Keratinocyte (primary cell): ENCODE data around the gene SDK1. TPM values are rescaled to one million over a fixed set of nuclear protein-coding genes. Genes with fewer than 3 reads are reported as not detected.
"Not testable (repeated sequence)": the region's sequence is repeated elsewhere in the genome, so short reads cannot be mapped to it uniquely, and the experiment has no call there.

Experiments
- DNase-seq: peaks from one replicate; pipeline ENCODE4 v3.0.0-alpha.2; 2011; ENCODE audit warnings: low read depth, missing footprints, low spot score
- FAIRE-seq: peaks from 2 replicates; lab custom pipeline; 2011; peaks lifted over from hg19 to GRCh38; lab: Jason Lieb, UNC
- H2AFZ ChIP-seq: 2 replicates; pipeline ENCODE4 v1.6.0; 2012; ENCODE audit warnings: low read length, control low read depth, inconsistent platforms; ENCODE audit not compliant: control insufficient read depth
- H3K27ac ChIP-seq: 2 replicates; pipeline ENCODE4 v1.5.1; 2011; ENCODE audit warnings: low read length; ENCODE audit not compliant: control insufficient read depth, insufficient read depth
- H3K27me3 ChIP-seq: 3 replicates; pipeline ENCODE4 v1.6.0; 2011; ENCODE audit warnings: low read length; ENCODE audit not compliant: control insufficient read depth, insufficient read depth; ENCODE audit errors: extremely low read depth
- H3K36me3 ChIP-seq, 2 experiments: 2 replicates in 1 of 2; 3 replicates in 1 of 2; pipeline ENCODE4 v1.5.1; 2011; ENCODE audit warnings: low read length in 2 of 2, mild to moderate bottlenecking in 1 of 2; ENCODE audit not compliant: control insufficient read depth in 2 of 2, insufficient read depth in 2 of 2; ENCODE audit errors: extremely low read depth in 1 of 2
- H3K4me1 ChIP-seq: 3 replicates; pipeline ENCODE4 v1.5.1; 2011; ENCODE audit warnings: low read length; ENCODE audit not compliant: control insufficient read depth, insufficient read depth; ENCODE audit errors: extremely low read depth
- H3K4me2 ChIP-seq: 3 replicates; pipeline ENCODE4 v1.6.0; 2011; ENCODE audit warnings: low read depth, low read length; ENCODE audit not compliant: control insufficient read depth, insufficient read depth; ENCODE audit errors: extremely low read depth
- H3K4me3 ChIP-seq, 3 experiments: fragments of 200-600 bp in 1 of 3; sonication (generic) in 1 of 3; 2 replicates in 2 of 3; 3 replicates in 1 of 3; pipeline ENCODE4 v1.5.1; 2011 to 2016; ENCODE audit warnings: low read length in 3 of 3, mild to moderate bottlenecking in 3 of 3, control low read depth in 2 of 3, inconsistent platforms in 1 of 3, low read depth in 1 of 3, mixed read lengths in 1 of 3, mixed run types in 1 of 3, moderate library complexity in 1 of 3; ENCODE audit not compliant: control insufficient read depth in 2 of 3, insufficient read depth in 2 of 3; ENCODE audit errors: extremely low read depth in 1 of 3
- H3K79me2 ChIP-seq: 2 replicates; pipeline ENCODE4 v1.6.0; 2012; ENCODE audit warnings: low read length; ENCODE audit not compliant: control insufficient read depth, insufficient read depth
- H3K9ac ChIP-seq: 3 replicates; pipeline ENCODE4 v1.6.0; 2011; ENCODE audit warnings: low read length; ENCODE audit not compliant: control insufficient read depth, insufficient read depth; ENCODE audit errors: extremely low read depth
- H3K9me1 ChIP-seq: 3 replicates; pipeline ENCODE4 v1.6.0; 2011; ENCODE audit warnings: low read length; ENCODE audit not compliant: control insufficient read depth, insufficient read depth; ENCODE audit errors: extremely low read depth
- H3K9me3 ChIP-seq: 2 replicates; pipeline ENCODE4 v1.5.1; 2012; ENCODE audit warnings: low read depth, low read length; ENCODE audit not compliant: control insufficient read depth
- H4K20me1 ChIP-seq: 3 replicates; pipeline ENCODE4 v1.6.0; 2011; ENCODE audit warnings: low read length; ENCODE audit not compliant: control insufficient read depth, insufficient read depth; ENCODE audit errors: extremely low read depth
- EZH2 ChIP-seq: IDR thresholded peaks from one replicate; pipeline ENCODE4 v1.6.1; 2012; ENCODE audit warnings: inconsistent platforms, mild to moderate bottlenecking, low read length, moderate library complexity
- dilution Hi-C: fragments of 300-500 bp; cut with MboI; formaldehyde crosslinking; loops from one replicate; pipeline ENCODE4 v1.7.0; 2020; ENCODE audit warnings: low sequenced_read_pairs; ENCODE audit not compliant: extremely low pct_ligation_motif_present
- polyA plus RNA-seq, 5 experiments: library from polyadenylated mRNA; depleted of rRNA in 3 of 5; stranded (reverse) in 3 of 5; stranded (forward) in 1 of 5; unstranded in 1 of 5; fragments of >200 nt; gene quantifications; 1 replicate in 1 of 5; 2 replicates in 3 of 5; 3 replicates in 1 of 5; pipeline versions ENCODE4 v1.2.1 to v1.2.3, GENCODE V29; 2011 to 2012; ENCODE audit warnings: missing spikeins in 2 of 5, low read depth in 1 of 5, low replicate concordance in 1 of 5
- TF ChIP-seq, protein P1 (sequence below), 3 experiments: IDR thresholded peaks in 1 of 3; conservative IDR thresholded peaks in 1 of 3; optimal IDR thresholded peaks in 1 of 3; 2 replicates in 2 of 3; 3 replicates in 1 of 3; pipeline versions ENCODE3 to v1.5.1; 2011; ENCODE audit warnings: low read length in 3 of 3, mild to moderate bottlenecking in 3 of 3, moderate library complexity in 2 of 3, control low read depth in 1 of 3, inconsistent platforms in 1 of 3; ENCODE audit not compliant: insufficient read depth in 2 of 3; ENCODE audit errors: extremely low read depth in 1 of 3

Gene SDK1
- polyA plus RNA-seq, 1 donor (not counting 4 experiments of a cell fraction or from before 2014, with no cell fraction given) = 0.66 TPM

DNA sequence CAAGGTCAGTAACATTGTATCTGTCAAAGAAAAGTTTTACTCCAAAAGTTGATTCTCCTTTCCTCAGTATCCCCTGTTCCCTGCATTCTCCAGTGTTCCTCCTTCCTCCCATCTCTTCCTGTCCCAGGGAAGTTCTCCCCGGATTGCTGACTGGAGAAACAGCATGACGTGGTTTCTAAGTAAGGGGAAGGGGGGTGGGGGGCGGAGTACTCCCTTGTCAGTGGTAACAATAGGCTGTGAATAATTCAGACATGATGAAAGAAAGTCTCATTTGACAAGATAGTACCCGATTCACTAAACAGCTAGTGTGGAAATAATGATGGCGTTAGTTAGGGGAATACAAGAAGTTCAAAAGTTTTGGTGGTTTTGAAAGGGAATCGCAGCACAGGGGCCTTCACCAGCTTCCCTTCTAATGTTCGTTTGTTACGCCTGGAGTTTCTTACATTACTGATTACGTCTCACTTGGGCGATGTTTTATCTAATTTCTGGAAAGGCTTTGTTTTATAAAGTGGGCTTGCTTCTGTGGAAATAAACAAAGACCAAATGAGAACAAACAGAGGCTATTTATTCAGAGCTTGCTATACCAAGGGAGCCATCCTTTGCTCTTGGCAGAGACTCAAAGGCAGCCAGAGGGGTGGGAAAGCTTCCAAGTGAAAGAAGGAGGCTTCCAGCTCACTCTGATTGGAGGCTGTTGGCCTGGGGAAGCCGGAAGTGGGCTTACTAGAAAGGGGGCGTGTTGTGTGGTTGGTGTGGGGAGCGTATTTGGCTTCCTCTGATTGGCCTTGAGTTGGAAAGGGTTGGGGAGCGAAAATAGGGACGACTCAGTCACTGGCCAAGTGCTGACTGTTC lies 453.7 kb downstream of the SDK1 start:
- DNase-seq (no peak), FAIRE-seq (no peak)
- no peaks in the 10 kb centered on the region for H3K4me1 ChIP-seq
- H3K27me3 ChIP-seq = no peaks in the 10 kb centered on the region
- TF ChIP-seq EZH2 = no peak
- TF ChIP-seq, protein P1, sequence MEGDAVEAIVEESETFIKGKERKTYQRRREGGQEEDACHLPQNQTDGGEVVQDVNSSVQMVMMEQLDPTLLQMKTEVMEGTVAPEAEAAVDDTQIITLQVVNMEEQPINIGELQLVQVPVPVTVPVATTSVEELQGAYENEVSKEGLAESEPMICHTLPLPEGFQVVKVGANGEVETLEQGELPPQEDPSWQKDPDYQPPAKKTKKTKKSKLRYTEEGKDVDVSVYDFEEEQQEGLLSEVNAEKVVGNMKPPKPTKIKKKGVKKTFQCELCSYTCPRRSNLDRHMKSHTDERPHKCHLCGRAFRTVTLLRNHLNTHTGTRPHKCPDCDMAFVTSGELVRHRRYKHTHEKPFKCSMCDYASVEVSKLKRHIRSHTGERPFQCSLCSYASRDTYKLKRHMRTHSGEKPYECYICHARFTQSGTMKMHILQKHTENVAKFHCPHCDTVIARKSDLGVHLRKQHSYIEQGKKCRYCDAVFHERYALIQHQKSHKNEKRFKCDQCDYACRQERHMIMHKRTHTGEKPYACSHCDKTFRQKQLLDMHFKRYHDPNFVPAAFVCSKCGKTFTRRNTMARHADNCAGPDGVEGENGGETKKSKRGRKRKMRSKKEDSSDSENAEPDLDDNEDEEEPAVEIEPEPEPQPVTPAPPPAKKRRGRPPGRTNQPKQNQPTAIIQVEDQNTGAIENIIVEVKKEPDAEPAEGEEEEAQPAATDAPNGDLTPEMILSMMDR (optimal IDR thresholded peaks at IDR 0.05 in 1 of 3, IDR thresholded peaks at IDR 0.05 in 1 of 3, conservative IDR thresholded peaks at IDR 0.05 in 1 of 3; ENCODE audit: extremely low read depth in 1 of 3, insufficient read depth in 2 of 3, low read length in 3 of 3) = no peak
- H4K20me1 ChIP-seq = no peaks in the 10 kb centered on the region
- no peaks in the 10 kb centered on the region for H3K9me1 ChIP-seq
- H3K4me2 ChIP-seq = no peak overlapping the region
- no peak overlapping the region for H3K4me3 ChIP-seq
- no peak overlapping the region for H3K9ac ChIP-seq
- no peak overlapping the region for H3K27ac ChIP-seq
- no peak overlapping the region for H2AFZ ChIP-seq
- H3K79me2 ChIP-seq = no peaks in the 10 kb centered on the region
- dilution Hi-C loops = no loop called here
- no peaks in the 10 kb centered on the region for H3K9me3 ChIP-seq
- H3K36me3 ChIP-seq = no peaks in the 10 kb centered on the region

DNA sequence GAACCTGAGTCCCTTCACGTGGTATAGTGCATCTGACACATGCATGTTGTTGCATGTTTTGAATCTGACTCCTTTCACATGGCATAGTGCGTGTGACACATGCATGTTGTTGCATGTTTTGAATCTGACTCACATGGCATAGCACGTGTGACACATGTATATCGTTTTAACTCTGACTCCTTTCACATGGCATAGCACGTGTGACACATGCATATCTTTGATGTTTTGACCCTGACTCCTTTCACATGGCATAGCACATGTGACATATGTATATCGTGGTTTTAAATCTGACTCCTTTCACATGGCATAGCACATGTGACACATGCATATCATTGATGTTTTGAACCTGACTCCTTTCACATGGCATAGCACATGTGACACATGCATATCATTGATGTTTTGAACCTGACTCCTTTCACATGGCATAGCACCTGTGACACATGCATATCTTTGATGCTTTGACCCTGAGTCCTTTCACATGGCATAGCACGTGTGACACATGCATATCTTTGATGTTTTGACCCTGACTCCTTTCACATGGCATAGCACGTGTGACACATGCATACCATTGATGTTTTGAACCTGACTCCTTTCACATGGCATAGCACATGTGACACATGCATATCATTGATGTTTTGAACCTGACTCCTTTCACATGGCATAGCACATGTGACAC lies 454.9 kb downstream of the SDK1 start:
- DNase-seq, H3K4me1 ChIP-seq, H3K9ac ChIP-seq, H3K36me3 ChIP-seq, H3K79me2 ChIP-seq, FAIRE-seq, H4K20me1 ChIP-seq, H3K4me2 ChIP-seq, H3K4me3 ChIP-seq, H2AFZ ChIP-seq, H3K27ac ChIP-seq, H3K9me3 ChIP-seq, H3K9me1 ChIP-seq, H3K27me3 ChIP-seq, dilution Hi-C loops: not testable (repeated sequence)
